ENCODE data around the gene HAUS3.

The HAUS3 gene

GRCh38 chr4:2265113-2266110 is 23.5 kb upstream of the HAUS3 start:
- no peak for DNase-seq (ENCODE audit: low read depth in 2 of 3, low spot score in 1 of 3)

GRCh38 chr4:2264481-2265041 is 22.6 kb upstream of the HAUS3 start:
- DNase-seq (ENCODE audit: low read depth in 2 of 3, low spot score in 1 of 3): no peak

GRCh38 chr4:2263926-2264321 is 22.0 kb upstream of the HAUS3 start:
- DNase-seq (ENCODE audit: low read depth in 2 of 3, low spot score in 1 of 3): no peak

GRCh38 chr4:2262944-2263250 is 21.0 kb upstream of the HAUS3 start:
- DNase-seq (ENCODE audit: low read depth in 2 of 3, low spot score in 1 of 3): no peak

GRCh38 chr4:2262145-2262943 is 20.4 kb upstream of the HAUS3 start:
- peak; percentile 93 to 97 (median 96) for DNase-seq (ENCODE audit: low read depth in 2 of 3, low spot score in 1 of 3)

- DNase-seq (ENCODE audit: low read depth in 2 of 3, low spot score in 1 of 3): no peak
These were observed 19.9 kb upstream of the HAUS3 start, which contains the start of gene MXD4 for GRCh38 chr4:2261853-2262144. TSS of gene MXD4 (minus strand) at chr4:2262109. CDS start at chr4:2261980, 129 bp downstream.

- peak in 2 of 3 donors; percentile 34 to 50 for DNase-seq (ENCODE audit: low read depth in 2 of 3, low spot score in 1 of 3)
These were observed 19.4 kb upstream of the HAUS3 start for GRCh38 chr4:2261110-2261852.

GRCh38 chr4:2260344-2261109 is 18.6 kb upstream of the HAUS3 start:
- DNase-seq (ENCODE audit: low read depth in 2 of 3, low spot score in 1 of 3): no peak

- no peak for DNase-seq (ENCODE audit: low read depth in 2 of 3, low spot score in 1 of 3)
These were observed 17.8 kb upstream of the HAUS3 start for GRCh38 chr4:2259541-2260343.

GRCh38 chr4:2259036-2259540 is 17.2 kb upstream of the HAUS3 start:
- no peak for DNase-seq (ENCODE audit: low read depth in 2 of 3, low spot score in 1 of 3)

GRCh38 chr4:2258091-2259035 is 16.4 kb upstream of the HAUS3 start:
- no peak for DNase-seq (ENCODE audit: low read depth in 2 of 3, low spot score in 1 of 3)

GRCh38 chr4:2257361-2258081 is 15.6 kb upstream of the HAUS3 start:
- no peak for DNase-seq (ENCODE audit: low read depth in 2 of 3, low spot score in 1 of 3)

GRCh38 chr4:2256781-2257191 is 14.9 kb upstream of the HAUS3 start:
- DNase-seq (ENCODE audit: low read depth in 2 of 3, low spot score in 1 of 3): no peak

GRCh38 chr4:2256156-2256731 is 14.3 kb upstream of the HAUS3 start:
- DNase-seq (ENCODE audit: low read depth in 2 of 3, low spot score in 1 of 3): no peak

GRCh38 chr4:2255501-2256155 is 13.7 kb upstream of the HAUS3 start:
- DNase-seq (ENCODE audit: low read depth in 2 of 3, low spot score in 1 of 3): no peak

- no peak for DNase-seq (ENCODE audit: low read depth in 2 of 3, low spot score in 1 of 3)
These were observed 13.0 kb upstream of the HAUS3 start for GRCh38 chr4:2254665-2255500.

Data from stimulated activated CD4-positive, alpha-beta T cell treated with anti-CD3 and anti-CD28 coated beads, Interleukin-12 subunit alpha, Interleukin-12 subunit beta, amount 100 ng/mL, for 48 hours (primary cell).